HepG2 (cell line): ENCODE data around the gene XXYLT1. TPM values are rescaled to one million over a fixed set of nuclear protein-coding genes. Genes with fewer than 3 reads are reported as not detected.

Source experiments
- CHD2 ChIP-seq: IDR thresholded peaks from 2 replicates; pipeline ENCODE4 v1.6.1; 2011; ENCODE audit warnings: low read depth, low read length, improper control_type of control experiment
- DPF2 ChIP-seq: sonication (generic); formaldehyde crosslinking; IDR thresholded peaks from 2 replicates; pipeline ENCODE4 v1.4.0; 2020; ENCODE audit warnings: mild to moderate bottlenecking, low read depth, missing genetic modification reagents, borderline replicate concordance
- ZNF780A ChIP-seq: sonication (generic); formaldehyde crosslinking; IDR thresholded peaks from 2 replicates; pipeline ENCODE4 v1.8.0; 2022; ENCODE audit warnings: mild to moderate bottlenecking, missing genetic modification reagents, moderate library complexity
- polyA plus RNA-seq, 8 experiments: library from polyadenylated mRNA; depleted of rRNA in 3 of 8; stranded (reverse) in 7 of 8; unstranded in 1 of 8; fragments of >200 nt; fragmentation: Illumina TruSeq in 4 of 8; extraction: Trizol in 4 of 8; gene quantifications; 2 replicates each; pipeline versions ENCODE4 v1.2.1 to v1.2.3, GENCODE V29; 2011 to 2016; ENCODE audit warnings: low read depth in 4 of 8, missing spikeins in 1 of 8, mixed read lengths in 1 of 8; ENCODE audit not compliant: insufficient read depth in 1 of 8
- total RNA-seq, 5 experiments: library from RNA; depleted of rRNA; stranded (reverse); fragments of >200 nt; fragmentation: Illumina TruSeq; extraction: Trizol; gene quantifications; 2 replicates each; pipeline ENCODE4 v1.2.3, GENCODE V29; 2016; ENCODE audit warnings: low read depth in 1 of 5
- TF ChIP-seq, protein P1 (sequence below), 2 experiments: sonication (generic) in 1 of 2; formaldehyde crosslinking in 1 of 2; IDR thresholded peaks; 2 replicates each; pipeline versions ENCODE4 v1.4.0 to v1.6.1; 2018 to 2020; ENCODE audit warnings: missing genetic modification reagents in 2 of 2, borderline replicate concordance in 1 of 2, low read depth in 1 of 2, mild to moderate bottlenecking in 1 of 2, missing biosample characterization in 1 of 2
- TF ChIP-seq, protein P2 (sequence below): sonication (generic); formaldehyde crosslinking; IDR thresholded peaks from 2 replicates; pipeline ENCODE4 v1.8.0; 2022; ENCODE audit warnings: missing genetic modification reagents, mild to moderate bottlenecking, moderate library complexity, borderline replicate concordance
- TF ChIP-seq, protein P3 (sequence below): sonication (generic); formaldehyde crosslinking; IDR thresholded peaks from 2 replicates; pipeline ENCODE4 v1.4.0; 2020; ENCODE audit warnings: missing genetic modification reagents

Gene XXYLT1
- total and polyA plus RNA-seq, 2 of the 13 experiments (the other 11 are each of a cell fraction or from before 2014, with no cell fraction given) = 17.7 to 19.0 TPM

DNA sequence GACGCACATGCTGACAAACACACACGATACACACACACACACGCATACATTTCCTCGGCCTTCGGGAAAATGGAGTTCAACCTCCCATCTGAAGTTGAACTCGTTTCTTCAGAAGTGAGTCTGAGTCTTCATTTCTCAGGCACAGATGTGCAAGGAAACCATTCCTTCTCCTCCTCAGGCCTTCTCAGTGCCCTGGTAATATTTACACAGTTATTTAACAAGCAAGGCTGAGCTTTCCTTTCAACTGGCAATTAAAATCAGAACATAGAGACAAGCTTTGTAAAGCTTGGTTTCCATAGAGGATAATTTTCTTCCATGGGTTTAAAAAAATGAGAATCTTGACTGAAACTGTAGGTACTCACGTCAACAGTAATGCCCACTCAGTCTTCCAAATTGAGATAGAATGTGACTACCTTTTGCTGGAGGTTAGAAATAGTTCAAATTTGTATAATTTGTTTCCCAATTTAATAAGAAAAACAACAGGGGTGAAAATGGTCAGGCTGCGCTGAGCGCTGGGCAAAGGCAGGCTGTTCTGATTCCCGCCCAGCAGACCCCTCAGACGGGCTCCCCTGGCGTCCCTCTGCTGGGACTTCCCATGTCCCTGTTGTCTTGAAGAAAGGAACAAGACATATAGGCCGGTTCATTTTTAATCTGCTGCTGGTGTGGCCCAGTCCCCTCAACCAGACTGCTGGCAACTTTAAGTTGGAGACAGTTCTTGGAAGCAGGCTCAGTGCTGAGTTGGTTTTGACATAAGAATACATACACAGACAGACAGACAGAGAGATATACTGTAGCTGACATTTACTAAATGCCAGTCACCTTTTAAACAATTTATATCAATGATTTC, 174.3 kb downstream of the XXYLT1 start (continued):
- TF ChIP-seq, protein P1, sequence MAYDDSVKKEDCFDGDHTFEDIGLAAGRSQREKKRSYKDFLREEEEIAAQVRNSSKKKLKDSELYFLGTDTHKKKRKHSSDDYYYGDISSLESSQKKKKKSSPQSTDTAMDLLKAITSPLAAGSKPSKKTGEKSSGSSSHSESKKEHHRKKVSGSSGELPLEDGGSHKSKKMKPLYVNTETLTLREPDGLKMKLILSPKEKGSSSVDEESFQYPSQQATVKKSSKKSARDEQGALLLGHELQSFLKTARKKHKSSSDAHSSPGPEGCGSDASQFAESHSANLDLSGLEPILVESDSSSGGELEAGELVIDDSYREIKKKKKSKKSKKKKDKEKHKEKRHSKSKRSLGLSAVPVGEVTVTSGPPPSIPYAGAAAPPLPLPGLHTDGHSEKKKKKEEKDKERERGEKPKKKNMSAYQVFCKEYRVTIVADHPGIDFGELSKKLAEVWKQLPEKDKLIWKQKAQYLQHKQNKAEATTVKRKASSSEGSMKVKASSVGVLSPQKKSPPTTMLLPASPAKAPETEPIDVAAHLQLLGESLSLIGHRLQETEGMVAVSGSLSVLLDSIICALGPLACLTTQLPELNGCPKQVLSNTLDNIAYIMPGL (CRISPR knock-in tag; IDR thresholded peaks at IDR 0.05; ENCODE audit: borderline replicate concordance in 1 of 2, low read depth in 1 of 2) = no peak
- TF ChIP-seq, protein P2, sequence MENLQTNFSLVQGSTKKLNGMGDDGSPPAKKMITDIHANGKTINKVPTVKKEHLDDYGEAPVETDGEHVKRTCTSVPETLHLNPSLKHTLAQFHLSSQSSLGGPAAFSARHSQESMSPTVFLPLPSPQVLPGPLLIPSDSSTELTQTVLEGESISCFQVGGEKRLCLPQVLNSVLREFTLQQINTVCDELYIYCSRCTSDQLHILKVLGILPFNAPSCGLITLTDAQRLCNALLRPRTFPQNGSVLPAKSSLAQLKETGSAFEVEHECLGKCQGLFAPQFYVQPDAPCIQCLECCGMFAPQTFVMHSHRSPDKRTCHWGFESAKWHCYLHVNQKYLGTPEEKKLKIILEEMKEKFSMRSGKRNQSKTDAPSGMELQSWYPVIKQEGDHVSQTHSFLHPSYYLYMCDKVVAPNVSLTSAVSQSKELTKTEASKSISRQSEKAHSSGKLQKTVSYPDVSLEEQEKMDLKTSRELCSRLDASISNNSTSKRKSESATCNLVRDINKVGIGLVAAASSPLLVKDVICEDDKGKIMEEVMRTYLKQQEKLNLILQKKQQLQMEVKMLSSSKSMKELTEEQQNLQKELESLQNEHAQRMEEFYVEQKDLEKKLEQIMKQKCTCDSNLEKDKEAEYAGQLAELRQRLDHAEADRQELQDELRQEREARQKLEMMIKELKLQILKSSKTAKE (CRISPR knock-in tag) = no peak
- TF ChIP-seq CHD2 = no peak
- TF ChIP-seq ZNF780A (CRISPR knock-in tag) = no peak
- no peak for TF ChIP-seq DPF2 (CRISPR knock-in tag)
- TF ChIP-seq, protein P3, sequence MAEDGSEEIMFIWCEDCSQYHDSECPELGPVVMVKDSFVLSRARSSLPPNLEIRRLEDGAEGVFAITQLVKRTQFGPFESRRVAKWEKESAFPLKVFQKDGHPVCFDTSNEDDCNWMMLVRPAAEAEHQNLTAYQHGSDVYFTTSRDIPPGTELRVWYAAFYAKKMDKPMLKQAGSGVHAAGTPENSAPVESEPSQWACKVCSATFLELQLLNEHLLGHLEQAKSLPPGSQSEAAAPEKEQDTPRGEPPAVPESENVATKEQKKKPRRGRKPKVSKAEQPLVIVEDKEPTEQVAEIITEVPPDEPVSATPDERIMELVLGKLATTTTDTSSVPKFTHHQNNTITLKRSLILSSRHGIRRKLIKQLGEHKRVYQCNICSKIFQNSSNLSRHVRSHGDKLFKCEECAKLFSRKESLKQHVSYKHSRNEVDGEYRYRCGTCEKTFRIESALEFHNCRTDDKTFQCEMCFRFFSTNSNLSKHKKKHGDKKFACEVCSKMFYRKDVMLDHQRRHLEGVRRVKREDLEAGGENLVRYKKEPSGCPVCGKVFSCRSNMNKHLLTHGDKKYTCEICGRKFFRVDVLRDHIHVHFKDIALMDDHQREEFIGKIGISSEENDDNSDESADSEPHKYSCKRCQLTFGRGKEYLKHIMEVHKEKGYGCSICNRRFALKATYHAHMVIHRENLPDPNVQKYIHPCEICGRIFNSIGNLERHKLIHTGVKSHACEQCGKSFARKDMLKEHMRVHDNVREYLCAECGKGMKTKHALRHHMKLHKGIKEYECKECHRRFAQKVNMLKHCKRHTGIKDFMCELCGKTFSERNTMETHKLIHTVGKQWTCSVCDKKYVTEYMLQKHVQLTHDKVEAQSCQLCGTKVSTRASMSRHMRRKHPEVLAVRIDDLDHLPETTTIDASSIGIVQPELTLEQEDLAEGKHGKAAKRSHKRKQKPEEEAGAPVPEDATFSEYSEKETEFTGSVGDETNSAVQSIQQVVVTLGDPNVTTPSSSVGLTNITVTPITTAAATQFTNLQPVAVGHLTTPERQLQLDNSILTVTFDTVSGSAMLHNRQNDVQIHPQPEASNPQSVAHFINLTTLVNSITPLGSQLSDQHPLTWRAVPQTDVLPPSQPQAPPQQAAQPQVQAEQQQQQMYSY (CRISPR knock-in tag) = no peak
